Ishikawa (cell line): ENCODE data around the gene HECTD3.

Experiments
- CEBPB ChIP-seq: IDR thresholded peaks from 2 replicates; pipeline ENCODE4 v1.6.1; 2012
- CREB1 ChIP-seq: IDR thresholded peaks from 2 replicates; pipeline ENCODE4 v1.6.1; 2012; ENCODE audit warnings: low read depth
- EGR1 ChIP-seq: IDR thresholded peaks from 2 replicates; pipeline ENCODE4 v1.6.1; 2012
- EP300 ChIP-seq: IDR thresholded peaks from 2 replicates; pipeline ENCODE4 v1.6.1; 2012; ENCODE audit warnings: borderline replicate concordance
- FOXM1 ChIP-seq: IDR thresholded peaks from 2 replicates; pipeline ENCODE4 v1.6.1; 2012; ENCODE audit warnings: low read depth, borderline replicate concordance
- MAX ChIP-seq: IDR thresholded peaks from 2 replicates; pipeline ENCODE4 v1.6.1; 2012
- NFIC ChIP-seq: IDR thresholded peaks from 2 replicates; pipeline ENCODE4 v1.6.1; 2012
- RAD21 ChIP-seq: IDR thresholded peaks from 2 replicates; pipeline ENCODE4 v1.6.1; 2012; ENCODE audit warnings: low read depth
- TAF1 ChIP-seq: IDR thresholded peaks from 2 replicates; pipeline ENCODE4 v1.6.1; 2012; ENCODE audit warnings: low read depth, mild to moderate bottlenecking
- TCF12 ChIP-seq: IDR thresholded peaks from 2 replicates; pipeline ENCODE4 v1.6.1; 2012; ENCODE audit warnings: low read depth
- TEAD4 ChIP-seq: IDR thresholded peaks from 2 replicates; pipeline ENCODE4 v1.6.1; 2012
- YY1 ChIP-seq: IDR thresholded peaks from 2 replicates; pipeline ENCODE4 v1.6.1; 2012; ENCODE audit warnings: low read depth
- ZBTB7A ChIP-seq: IDR thresholded peaks from 2 replicates; pipeline ENCODE4 v1.6.1; 2012; ENCODE audit warnings: low read depth
- TF ChIP-seq, protein P1 (sequence below): IDR thresholded peaks from 2 replicates; pipeline ENCODE4 v1.6.1; 2012
- TF ChIP-seq, protein P2 (sequence below): IDR thresholded peaks from 2 replicates; pipeline ENCODE4 v1.6.1; 2012; ENCODE audit warnings: low read depth, mild to moderate bottlenecking

The HECTD3 gene

DNA sequence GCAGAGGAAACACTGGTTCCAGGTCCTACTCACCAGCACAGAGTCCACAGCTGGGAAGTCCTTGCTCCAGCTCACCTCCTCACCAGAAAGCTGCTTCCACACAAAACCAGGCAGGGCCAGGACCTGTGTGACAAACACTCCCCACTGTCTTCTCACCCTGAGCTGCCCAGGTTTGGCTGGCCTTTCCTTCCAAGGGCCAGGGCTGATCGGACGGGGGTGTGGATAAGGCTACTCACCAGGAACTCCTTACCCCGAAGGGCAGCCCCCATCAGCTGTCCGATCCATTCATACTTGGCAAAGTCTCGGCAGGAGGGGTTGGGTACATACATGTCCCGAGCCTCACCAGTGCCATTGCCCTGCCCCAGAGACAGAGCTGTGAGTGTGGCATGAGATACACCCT is 5.4 kb downstream of the HECTD3 start:
- TF ChIP-seq CREB1: no peak
- no peak for TF ChIP-seq RAD21
- no peak for TF ChIP-seq EP300
- no peak for TF ChIP-seq NFIC
- no peak for TF ChIP-seq FOXM1
- no peak for TF ChIP-seq TCF12
- TF ChIP-seq, protein P1, sequence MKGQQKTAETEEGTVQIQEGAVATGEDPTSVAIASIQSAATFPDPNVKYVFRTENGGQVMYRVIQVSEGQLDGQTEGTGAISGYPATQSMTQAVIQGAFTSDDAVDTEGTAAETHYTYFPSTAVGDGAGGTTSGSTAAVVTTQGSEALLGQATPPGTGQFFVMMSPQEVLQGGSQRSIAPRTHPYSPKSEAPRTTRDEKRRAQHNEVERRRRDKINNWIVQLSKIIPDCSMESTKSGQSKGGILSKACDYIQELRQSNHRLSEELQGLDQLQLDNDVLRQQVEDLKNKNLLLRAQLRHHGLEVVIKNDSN: no peak
- TF ChIP-seq YY1: no peak
- TF ChIP-seq MAX: no peak
- no peak for TF ChIP-seq TAF1
- TF ChIP-seq, protein P2, sequence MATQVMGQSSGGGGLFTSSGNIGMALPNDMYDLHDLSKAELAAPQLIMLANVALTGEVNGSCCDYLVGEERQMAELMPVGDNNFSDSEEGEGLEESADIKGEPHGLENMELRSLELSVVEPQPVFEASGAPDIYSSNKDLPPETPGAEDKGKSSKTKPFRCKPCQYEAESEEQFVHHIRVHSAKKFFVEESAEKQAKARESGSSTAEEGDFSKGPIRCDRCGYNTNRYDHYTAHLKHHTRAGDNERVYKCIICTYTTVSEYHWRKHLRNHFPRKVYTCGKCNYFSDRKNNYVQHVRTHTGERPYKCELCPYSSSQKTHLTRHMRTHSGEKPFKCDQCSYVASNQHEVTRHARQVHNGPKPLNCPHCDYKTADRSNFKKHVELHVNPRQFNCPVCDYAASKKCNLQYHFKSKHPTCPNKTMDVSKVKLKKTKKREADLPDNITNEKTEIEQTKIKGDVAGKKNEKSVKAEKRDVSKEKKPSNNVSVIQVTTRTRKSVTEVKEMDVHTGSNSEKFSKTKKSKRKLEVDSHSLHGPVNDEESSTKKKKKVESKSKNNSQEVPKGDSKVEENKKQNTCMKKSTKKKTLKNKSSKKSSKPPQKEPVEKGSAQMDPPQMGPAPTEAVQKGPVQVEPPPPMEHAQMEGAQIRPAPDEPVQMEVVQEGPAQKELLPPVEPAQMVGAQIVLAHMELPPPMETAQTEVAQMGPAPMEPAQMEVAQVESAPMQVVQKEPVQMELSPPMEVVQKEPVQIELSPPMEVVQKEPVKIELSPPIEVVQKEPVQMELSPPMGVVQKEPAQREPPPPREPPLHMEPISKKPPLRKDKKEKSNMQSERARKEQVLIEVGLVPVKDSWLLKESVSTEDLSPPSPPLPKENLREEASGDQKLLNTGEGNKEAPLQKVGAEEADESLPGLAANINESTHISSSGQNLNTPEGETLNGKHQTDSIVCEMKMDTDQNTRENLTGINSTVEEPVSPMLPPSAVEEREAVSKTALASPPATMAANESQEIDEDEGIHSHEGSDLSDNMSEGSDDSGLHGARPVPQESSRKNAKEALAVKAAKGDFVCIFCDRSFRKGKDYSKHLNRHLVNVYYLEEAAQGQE: no peak

GRCh38 chr1:45004281-45004920 is 6.7 kb downstream of the HECTD3 start:
- TF ChIP-seq NFIC: no peak
- no peak for TF ChIP-seq FOXM1
- TF ChIP-seq EGR1: no peak
- TF ChIP-seq, protein P2: no peak
- TF ChIP-seq TAF1: no peak
- no peak for TF ChIP-seq TCF12
- TF ChIP-seq ZBTB7A: no peak
- no peak for TF ChIP-seq RAD21
- no peak for TF ChIP-seq EP300
- TF ChIP-seq, protein P1: no peak
- no peak for TF ChIP-seq YY1
- no peak for TF ChIP-seq TEAD4
- no peak for TF ChIP-seq CREB1
- TF ChIP-seq MAX: no peak
- no peak for TF ChIP-seq CEBPB

DNA sequence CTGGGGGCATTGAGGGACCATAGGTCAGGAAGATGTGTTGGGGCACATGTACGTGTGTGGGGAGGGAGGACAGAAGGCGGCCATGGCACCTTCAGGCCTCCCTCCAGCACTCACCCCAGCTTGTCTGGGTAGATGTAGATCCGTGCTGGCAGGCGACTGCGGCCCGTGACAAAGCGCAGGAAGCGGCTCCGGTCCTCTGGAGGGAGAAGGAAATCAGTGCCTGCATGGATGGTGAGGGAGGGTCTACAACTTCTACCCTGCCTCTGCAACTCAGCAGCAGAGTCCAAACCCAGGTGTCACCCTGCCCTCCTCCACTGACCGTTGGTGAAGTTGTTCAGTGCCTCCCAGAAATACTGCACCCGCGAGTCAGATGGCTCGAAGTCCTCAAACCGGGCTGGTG is 7.4 kb downstream of the HECTD3 start:
- TF ChIP-seq MAX (no peak), TAF1 (no peak), EP300 (no peak), TEAD4 (no peak), FOXM1 (no peak), TCF12 (no peak), CEBPB (no peak), ZBTB7A (no peak), CREB1 (no peak), RAD21 (no peak), EGR1 (no peak)
- TF ChIP-seq, protein P2: no peak
- TF ChIP-seq, protein P1: no peak
